NOMO-1 treated with DMSO at 0.1 percent for 48 hours (cell line): Measurements from ENCODE around the gene CPTP.
"Not testable (repeated sequence)": the region's sequence is repeated elsewhere in the genome, so short reads cannot be mapped to it uniquely, and the experiment has no call there.

Experiments used
- DNase-seq: peaks from one replicate; lab custom pipeline; 2025; ENCODE audit not compliant: unreplicated experiment; lab: John Stamatoyannopoulos, UW

Gene CPTP

DNA sequence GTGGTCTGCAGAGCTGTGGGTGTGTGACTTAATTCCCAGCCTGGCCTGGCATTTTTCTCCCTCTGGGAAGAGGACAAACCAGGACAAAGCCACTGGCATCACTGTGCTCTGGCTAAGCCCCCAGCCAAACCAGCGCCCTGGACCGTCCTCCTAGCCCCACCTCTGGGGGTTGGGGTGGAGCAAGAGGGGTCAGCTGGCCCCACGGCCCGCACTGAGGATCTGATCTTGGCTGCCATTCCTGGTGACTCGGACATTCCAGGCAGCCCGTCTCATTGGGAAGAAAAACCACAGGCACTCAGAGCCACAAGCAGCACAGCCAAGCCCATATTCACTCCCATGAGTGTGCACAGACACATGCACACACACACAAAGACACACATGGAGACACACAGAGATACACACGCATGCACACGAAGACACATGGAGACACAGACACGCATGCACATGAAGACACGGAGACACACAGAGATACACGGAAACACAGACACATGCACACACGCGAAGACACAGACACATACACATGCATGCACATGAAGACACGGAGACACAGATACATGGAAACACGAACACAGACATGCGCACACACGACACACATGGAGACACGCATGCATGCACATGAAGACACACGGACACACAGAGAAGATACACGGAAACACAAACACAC lies 36.0 kb downstream of the CPTP start:
- DNase-seq, result no peak

DNA sequence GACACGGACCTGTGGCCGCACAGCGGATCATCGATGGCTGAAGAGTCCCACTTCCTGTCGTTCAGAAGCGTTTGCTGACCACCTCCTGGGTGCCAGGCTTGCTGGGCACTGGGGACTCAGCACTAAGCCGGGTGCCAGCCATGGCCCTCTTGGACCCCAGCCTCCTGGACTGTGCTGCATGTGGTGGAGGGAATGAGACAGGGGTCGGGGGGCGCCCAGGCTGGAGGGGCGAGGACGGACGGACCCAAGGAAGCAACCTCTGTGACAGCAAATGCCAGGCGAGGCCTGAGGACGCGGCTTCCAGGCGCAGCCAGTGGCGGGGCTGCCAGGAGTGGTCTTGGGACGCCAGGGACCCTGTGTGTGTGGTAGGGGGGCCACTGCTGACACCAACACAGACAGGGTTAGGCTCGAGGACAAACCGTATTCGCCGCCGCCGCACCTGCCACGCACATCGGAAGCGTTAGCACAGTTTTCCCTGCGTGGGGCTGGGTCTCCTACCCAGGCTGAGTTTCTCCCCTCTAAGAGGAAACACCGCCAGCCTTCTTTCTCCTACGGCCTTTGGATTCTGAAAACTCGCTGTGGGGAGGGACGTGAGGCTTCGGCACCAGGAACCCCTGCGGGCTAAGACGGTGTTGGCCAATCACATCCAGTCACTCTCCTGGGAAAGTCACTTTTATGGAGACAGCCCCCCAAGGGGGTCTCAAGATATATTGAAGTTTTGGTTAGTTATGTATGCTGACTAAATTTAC lies 36.8 kb downstream of the CPTP start:
- no peak for DNase-seq

DNA sequence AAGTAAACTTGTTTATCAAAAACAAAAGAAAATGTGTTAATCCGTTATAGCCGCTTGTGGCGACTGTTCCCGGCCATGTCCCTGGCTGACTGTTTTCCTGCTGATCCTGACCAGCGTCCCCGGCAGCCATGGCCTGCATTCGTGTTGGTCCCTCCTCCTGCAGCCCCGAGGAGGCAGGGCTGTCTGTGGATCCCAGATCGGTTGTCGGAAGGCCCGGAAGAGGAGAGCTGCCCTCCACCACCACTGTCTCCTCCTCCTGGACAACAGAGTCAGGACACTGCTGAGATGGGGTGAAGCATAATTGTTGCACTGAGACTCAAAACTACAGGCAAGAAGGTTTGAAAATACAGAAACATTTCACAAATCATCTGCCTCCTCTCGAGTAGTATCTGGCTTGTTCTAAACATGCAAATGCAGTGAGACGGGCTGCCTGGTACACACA lies 37.4 kb downstream of the CPTP start:
- no peak for DNase-seq

DNA sequence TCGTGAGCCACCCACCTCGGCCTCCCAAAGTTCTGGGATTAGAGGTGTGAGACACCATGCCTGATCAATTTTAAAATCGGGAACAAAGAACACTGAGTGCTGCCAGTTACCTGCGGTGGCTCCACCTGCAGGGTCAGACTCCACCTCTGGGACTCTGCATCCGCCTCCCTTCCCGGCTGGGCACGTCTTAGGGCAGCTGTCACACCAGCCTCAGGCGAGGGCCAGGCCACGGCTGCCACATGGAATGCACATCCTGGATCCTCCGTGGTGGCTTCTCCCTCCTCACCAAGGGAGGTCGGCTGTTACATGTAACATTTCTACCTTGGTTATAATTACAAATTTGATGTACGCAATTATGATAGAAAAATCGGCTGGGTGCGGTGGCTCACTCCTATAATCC lies 39.7 kb downstream of the CPTP start:
- no peak for DNase-seq

DNA sequence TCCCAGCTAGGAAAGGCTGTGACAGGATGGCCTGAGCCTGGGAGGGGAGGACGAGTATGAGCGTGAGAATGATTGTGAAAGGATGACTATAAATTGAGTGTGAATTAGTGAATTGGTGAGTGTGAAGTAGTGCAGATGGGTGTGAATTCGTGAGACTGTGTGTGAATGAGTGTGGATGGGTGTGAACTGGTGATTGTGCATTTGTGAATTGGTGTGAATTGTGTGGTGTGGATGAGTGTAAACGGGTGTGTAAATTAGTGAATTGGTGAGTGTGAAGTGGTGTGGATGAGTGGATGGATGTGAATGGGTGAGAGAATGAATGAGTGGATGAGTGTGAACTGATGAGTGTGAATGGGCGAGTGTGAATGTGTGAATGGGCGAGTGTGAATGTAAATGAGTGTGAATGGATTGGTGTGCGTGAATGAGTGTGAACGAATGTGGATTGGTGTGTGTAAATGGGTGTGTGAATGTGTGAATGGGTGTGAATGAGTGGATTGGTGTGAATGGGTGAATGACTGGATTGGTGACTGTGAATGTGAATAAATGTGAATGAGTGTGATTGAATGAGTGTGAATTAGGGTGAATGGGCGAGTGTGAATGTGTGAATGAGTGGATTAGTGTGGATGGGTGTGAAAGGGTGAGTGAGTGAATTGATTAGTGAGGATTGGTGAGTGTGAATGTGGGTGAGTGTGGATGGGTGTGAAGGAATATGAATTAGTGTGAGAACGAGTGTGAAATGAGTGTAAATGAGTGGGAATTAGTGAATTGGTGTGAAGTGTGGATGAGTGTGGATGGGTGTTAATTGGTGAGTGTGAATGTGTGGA lies 41.5 kb downstream of the CPTP start:
- DNase-seq, result no peak

DNA sequence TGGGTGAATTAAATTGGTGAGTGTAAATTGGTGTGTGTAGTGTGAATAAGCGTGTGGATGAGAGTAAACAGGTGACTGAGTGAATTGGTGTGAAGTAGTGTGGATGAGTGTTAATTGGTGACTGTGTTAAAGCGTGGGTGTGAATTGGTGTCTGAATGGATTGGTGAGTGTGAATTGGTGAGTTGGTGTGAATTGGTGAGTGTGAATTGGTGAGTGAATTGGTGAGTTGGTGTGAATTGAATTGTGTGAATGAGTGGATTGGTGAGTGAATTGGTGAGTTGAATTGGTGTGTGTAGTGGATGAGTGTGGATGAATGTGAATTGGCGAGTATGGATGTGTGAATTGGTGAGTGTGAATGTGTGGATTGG lies 42.1 kb downstream of the CPTP start:
- no peak for DNase-seq

DNA sequence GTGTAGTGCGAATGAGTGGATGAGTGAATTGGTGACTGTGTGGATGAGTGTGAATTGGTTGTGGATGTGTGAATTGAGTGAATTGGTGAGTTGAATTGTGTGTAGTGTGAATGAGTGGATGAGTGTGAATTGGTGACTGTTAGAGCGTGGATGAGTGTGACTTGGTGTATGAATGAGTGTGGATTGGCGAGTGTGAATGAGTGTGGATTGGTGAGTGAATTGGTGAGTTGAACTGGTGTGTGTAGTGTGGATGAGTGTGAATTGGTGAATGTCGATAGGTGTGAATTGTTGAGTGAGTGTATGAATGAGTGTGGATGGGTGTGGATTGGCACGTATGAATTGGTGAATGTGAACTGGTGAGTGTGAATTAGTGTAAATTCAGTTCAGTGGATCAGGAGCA lies 42.7 kb downstream of the CPTP start:
- no peak for DNase-seq

DNA sequence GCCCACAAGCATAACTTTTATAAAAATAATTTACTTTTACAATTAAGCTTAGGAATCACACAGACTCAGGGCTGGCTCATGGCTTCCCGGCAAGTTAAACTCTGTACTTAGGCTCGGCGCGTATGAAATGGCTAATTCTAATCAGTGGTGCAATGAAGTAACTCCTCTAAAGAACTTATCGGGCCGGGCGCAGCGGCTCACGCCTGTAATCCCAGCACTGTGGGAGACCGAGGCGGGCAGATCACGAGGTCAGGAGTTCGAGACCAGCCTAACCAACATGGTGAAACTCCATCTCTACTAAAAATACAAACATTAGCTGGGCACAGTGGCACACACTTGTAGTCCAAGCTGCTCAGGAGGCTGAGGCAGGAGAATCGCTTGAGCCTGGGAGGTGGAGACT lies 45.5 kb downstream of the CPTP start:
- DNase-seq, result not testable (repeated sequence)

DNA sequence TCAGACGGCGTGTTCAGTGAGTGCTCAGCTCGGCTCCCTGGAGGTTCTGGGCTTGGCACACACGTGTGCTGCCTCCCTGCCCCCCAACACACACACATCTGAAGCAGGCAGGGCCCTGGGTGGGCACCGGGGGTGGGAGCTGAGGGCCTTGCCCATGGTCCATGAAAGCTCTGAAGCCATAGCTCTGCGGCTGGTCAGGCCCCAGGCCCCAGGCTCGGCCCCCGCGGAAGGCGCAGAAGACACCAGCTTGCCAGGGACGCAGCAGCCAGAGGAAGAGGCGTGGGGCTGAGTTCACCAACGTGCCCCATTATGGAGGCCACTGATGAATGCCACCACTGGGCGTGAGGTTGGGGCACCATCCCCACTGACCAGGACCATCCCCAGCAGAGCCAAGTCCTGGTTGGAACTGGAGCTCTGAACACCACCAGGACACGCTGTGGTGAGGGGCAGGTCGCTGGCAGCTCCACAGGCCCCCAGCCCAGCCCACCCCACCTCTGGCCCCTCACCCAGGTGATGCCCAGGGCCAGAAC lies 46.2 kb downstream of the CPTP start:
- DNase-seq, result no peak

DNA sequence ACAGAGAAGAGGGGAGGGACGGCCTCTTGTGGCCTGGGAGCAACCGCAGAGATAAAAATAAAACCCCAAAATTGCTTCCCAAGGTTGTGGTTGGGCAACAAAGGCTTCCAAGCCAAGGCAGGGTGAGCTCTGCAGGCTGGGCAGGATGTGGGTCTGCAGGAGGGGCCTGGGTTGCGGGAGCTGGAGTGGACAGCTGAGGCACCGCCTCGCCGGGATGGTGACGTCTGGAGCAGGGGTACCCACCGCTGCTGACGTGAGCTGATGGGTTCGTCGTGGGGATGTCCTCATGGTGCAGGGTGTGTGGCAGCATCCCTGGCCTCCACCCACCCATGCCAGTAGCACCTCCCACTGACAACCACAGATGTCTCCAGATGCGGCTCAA lies 46.8 kb downstream of the CPTP start:
- peak; percentile 88 for DNase-seq

DNA sequence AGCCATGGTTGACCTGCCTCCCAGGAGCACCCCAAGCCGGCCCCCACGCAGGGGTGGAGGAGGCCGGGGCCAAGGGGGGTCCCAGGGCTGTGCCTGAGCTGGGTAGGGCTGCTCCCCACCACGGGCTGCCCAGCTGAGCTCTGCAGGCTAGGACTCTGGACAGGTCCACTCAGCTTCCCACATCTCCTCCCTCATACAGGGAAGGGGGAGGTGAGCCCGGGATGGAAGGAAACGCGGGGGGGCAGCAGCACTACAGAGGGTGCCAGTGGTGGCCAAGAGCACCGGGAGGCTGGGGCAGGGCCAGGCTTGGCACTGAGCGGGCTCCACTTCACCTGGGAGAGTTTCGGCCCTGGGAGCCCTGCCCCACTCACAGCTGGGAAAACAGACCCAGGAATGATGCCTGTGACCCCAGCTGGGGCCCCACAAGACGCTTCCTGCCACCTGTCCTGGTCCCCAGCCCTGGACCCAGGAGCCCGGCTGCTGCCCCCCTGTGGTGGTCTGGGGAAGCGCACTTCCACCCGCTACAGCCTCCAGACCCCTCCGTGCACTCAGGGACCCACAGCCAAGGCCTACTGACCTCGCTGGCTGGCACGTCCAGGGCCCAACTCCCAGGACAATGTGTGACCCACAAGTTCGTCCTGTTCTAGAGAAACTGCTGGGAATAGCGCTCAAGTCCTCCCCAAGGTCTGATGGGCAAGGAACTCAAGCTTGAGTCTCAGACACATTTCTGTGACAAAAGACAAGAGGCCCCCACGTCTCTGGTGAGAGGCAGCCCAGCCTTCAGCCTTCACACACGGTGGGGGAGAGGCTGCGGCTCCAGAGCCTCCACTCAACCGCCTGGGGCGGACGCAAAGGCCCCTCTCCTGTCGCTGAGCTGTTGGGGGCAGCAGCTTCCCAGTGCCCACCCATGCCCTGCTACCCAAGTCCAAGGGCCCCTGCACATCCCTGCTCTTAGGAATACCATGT lies 47.4 kb downstream of the CPTP start:
- peak; percentile 55 for DNase-seq

DNA sequence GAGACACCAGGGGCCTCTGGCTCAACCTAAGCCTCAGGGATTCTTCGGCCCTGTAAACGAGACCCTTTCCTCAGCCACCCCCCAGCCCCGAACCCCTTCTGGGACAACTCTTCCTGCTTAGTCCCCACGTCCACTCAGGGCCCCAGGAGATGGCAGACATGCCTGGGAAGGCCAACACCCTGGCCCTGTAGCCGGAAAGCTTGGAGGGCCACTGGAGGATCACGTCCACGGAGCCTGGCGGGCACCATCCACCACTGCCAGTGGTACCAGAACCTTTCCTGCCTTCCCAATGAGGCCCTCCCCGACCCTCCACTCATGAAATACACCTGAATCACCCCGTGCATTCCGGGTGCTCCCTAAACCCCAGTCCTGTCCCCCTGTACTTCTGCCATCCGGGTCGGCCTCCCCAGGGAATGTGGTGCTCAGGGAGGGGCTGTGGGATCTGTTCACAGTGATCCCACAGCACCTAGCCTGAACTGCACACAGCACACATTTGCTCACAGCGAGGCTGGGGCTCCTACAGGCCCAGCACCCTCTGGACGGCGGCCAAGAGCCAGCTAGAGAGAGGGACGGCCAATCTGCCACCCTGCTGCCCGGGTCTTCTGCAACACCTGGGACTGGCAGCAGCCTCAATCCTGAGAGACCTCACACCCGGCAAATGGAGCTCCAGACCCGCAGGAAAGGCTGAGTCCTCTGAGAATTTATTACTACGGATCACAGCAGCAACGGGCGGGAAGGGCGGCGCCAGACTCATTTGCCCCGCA lies 48.6 kb downstream of the CPTP start:
- DNase-seq, result no peak

DNA sequence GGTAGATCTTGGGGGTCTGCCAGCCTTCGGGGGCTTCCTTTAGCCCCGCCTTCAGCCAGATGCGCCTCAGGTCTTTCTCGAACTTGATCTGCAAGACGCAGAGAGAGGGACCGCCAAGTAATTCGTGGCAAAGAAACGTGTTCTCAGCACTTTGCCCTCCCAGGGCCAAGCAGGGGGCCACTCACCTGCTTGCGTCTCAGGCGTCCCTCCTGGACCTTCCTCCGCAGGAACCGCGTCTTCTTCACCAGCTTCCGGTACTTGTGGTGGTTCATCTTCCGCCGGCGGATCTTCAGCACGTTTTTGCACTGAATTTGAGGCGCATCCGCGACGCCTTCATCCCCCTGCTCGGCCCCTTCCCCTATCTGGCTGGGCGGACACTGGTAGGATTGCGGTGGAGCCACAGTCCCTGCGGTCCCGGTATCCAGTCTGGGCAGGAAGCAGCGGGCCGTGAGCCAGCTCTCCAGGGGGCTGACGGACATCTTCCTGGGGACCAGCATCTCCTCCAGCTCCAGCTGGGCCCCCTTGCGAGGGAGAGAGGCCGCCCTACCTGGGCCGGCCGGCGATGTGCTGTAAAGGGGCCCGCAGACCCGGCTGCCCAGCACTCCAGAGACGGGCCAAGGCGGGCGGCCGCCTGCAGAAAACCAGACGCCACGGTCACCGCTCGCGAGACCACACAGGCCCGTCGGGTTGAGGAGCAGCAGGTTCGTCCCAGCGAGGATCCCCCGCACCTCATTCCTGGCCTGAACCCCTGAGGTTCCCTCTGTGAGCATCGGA lies 49.4 kb downstream of the CPTP start:
- no peak for DNase-seq

DNA sequence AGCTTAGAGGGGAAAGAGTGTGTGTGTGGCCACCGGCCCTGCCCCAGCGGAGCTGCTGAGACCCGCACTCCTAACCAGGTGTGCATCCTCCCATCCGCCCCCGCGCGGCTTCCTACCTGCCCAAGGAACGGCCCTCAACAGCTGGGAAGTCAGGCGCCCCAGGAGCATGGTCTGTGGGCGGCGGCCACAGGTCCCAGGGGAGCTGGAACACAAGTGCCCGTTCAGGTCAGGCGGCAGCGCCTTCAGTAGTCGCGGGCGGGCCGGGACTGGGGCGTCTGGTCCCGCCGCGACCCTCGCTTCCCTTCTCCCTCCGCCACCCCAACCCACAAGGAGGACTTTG lies 50.0 kb downstream of the CPTP start:
- no peak for DNase-seq

DNA sequence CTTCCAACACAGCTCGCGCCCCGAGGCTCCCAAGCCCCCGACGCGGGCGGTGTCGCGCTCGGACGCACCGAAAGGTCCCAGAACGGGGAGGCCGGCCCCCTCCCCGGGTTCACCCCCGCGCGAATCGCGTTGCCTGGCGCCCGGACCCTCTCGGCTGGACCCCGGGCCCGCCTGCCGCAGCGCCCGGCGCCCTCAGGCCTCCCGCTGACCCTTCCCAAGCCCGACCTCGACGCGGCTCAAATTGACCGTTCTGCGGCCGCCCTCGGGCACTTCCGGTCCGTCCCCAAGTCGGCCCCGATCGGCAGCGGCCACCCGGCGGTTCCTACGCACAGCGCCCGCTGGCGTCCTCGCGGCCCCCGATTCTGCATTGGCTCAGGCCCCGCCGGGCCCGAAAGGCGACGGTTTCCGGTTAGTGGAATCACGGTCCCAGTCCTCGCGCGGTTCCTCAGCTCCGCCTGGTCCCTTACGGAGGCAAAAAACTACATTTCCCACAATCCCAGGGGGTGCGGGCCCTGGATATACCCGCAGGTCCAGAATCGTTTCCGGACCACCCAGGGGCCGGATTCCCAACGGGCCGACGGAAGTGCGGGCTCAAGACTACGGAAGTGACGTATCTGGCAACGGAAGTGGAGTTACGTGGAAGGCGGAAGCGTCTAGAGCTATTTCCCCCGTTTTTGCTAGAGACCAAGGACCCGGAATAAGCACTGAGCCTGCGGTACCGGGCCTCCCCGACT lies 50.5 kb downstream of the CPTP start, which contains the start of gene AURKAIP1:
AURKAIP1 (minus strand) TSS at position 279 of the 734 bp plus-strand sequence. CDS start 451 bp downstream, outside the sequence.
- peak; percentile 100 for DNase-seq

DNA sequence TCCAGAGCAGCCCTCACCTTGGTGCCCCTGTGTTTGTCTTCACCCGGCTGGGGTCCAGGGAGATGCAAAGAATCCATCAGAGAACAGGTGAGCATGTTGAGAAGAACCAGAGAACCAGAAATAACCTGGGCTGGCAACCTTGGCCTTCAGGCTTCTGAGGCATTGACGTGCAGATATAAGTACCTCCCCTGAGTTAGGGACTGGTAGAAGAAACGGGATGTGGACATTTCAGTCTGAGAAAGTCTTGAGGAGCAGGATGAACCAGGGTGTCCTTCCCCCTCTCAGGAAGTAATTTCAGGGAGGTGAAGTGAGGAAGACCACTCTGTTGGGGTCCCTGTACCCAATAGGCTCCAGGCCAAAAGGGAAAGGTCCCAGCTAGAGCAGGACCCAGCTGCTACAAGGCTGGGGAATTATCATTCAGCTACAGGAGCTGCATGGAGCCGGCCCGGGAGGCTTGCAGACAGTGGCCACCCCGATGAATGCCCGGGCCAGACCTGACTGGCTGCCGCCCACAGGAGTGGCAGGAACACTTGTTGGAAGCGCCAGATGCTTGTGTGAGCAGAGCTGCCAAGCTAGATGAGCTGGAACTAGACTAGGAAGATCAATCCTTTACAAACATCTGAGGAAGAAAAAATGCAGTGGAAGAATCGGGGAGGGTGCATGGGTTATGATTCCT lies 52.1 kb downstream of the CPTP start:
- DNase-seq, result no peak

DNA sequence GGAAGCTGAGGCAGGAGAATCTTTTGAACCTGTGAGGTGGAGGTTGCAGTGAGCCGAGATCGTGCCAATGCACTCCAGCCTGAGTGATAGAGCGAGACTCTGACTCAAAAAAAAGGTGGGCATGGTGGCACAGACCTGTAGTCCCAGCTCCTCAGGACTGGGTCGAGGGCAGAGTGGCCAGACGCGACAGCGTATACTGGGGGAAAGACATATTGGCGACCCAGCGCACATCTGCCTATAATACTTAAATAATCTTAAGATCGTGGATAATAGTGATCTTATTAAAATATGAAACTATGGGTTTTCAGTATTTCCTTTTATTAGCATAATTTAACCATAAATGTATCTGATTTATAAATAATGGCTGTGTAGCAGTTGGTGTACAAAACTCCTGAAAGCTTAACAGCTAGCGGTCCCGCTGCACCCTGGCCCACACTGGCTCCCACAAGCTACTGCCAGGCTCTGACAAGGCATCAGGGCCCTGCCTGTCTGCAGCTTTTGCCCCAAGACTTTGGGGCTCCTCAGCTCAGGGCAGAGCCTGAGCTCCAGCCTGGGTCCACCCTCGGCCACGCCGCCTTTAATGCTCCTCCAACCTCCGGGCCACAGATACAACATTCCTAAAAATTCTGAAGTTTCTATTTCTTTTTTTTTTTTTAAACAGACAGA lies 53.1 kb downstream of the CPTP start:
- no peak for DNase-seq
